ENCODE results near the gene LAIR1.
"Not testable (repeated sequence)": the region's sequence is repeated elsewhere in the genome, so short reads cannot be mapped to it uniquely, and the experiment has no call there.

The LAIR1 gene

GRCh38 chr19:54395685-54396084 is 31.0 kb upstream of the LAIR1 start:
- DNase-seq (ENCODE audit: low read depth, low spot score) = no peak
- Histone ChIP-seq H3K9me3 (ENCODE audit: control insufficient read depth, insufficient read depth, low read length) (no peaks in the 10 kb centered on the region), H3K4me1 (ENCODE audit: control insufficient read depth, insufficient read depth, low read length) (peaks cover 2% of the 10 kb centered on the region; the same call in 1 of the 2 replicates), H3K27ac (ENCODE audit: low read length) (no peak overlapping the region), H3K27me3 (ENCODE audit: control insufficient read depth, insufficient read depth, low read length) (no peaks in the 10 kb centered on the region), H3K36me3 (ENCODE audit: control insufficient read depth, insufficient read depth, low read length) (no peaks in the 10 kb centered on the region), H3K4me3 (ENCODE audit: low read length) (no peak overlapping the region)
- WGBS (ENCODE audit: insufficient coverage, insufficient read length) = no CpG with 5 or more reads among the region's 8 CpGs

- Histone ChIP-seq H3K9me3 (ENCODE audit: control insufficient read depth, insufficient read depth, low read length) (no peaks in the 10 kb centered on the region), H3K4me1 (ENCODE audit: control insufficient read depth, insufficient read depth, low read length) (peaks cover 2% of the 10 kb centered on the region; the same call in 1 of the 2 replicates), H3K27me3 (ENCODE audit: control insufficient read depth, insufficient read depth, low read length) (no peaks in the 10 kb centered on the region), H3K4me3 (ENCODE audit: low read length) (no peak overlapping the region), H3K36me3 (ENCODE audit: control insufficient read depth, insufficient read depth, low read length) (no peaks in the 10 kb centered on the region), H3K27ac (ENCODE audit: low read length) (no peak overlapping the region)
- no peak for DNase-seq (ENCODE audit: low read depth, low spot score)
- no CpG with 5 or more reads among the region's 16 CpGs for WGBS (ENCODE audit: insufficient coverage, insufficient read length)
Measured at GRCh38 chr19:54393381-54393780, 28.6 kb upstream of the LAIR1 start.

GRCh38 chr19:54392105-54392504 is 27.4 kb upstream of the LAIR1 start:
- H3K27me3 ChIP-seq (ENCODE audit: control insufficient read depth, insufficient read depth, low read length) = no peaks in the 10 kb centered on the region
- no peak overlapping the region for H3K4me3 ChIP-seq (ENCODE audit: low read length)
- peaks cover 2% of the 10 kb centered on the region; the same call in 1 of the 2 replicates for H3K4me1 ChIP-seq (ENCODE audit: control insufficient read depth, insufficient read depth, low read length)
- WGBS (ENCODE audit: insufficient coverage, insufficient read length) = no CpG with 5 or more reads among the region's 5 CpGs
- no peak overlapping the region for H3K27ac ChIP-seq (ENCODE audit: low read length)
- H3K9me3 ChIP-seq (ENCODE audit: control insufficient read depth, insufficient read depth, low read length) = no peaks in the 10 kb centered on the region
- DNase-seq (ENCODE audit: low read depth, low spot score) = no peak
- no peaks in the 10 kb centered on the region for H3K36me3 ChIP-seq (ENCODE audit: control insufficient read depth, insufficient read depth, low read length)

GRCh38 chr19:54391589-54392061 is 26.9 kb upstream of the LAIR1 start:
- Histone ChIP-seq H3K27ac (ENCODE audit: low read length) (no peak overlapping the region), H3K36me3 (ENCODE audit: control insufficient read depth, insufficient read depth, low read length) (no peaks in the 10 kb centered on the region), H3K27me3 (ENCODE audit: control insufficient read depth, insufficient read depth, low read length) (no peaks in the 10 kb centered on the region), H3K4me1 (ENCODE audit: control insufficient read depth, insufficient read depth, low read length) (peaks cover 2% of the 10 kb centered on the region; the same call in 1 of the 2 replicates), H3K4me3 (ENCODE audit: low read length) (no peak overlapping the region), H3K9me3 (ENCODE audit: control insufficient read depth, insufficient read depth, low read length) (no peaks in the 10 kb centered on the region)
- DNase-seq (ENCODE audit: low read depth, low spot score) = no peak
- no CpG with 5 or more reads among the region's 4 CpGs for WGBS (ENCODE audit: insufficient coverage, insufficient read length)

- no peaks in the 10 kb centered on the region for H3K9me3 ChIP-seq (ENCODE audit: control insufficient read depth, insufficient read depth, low read length)
- peaks cover 2% of the 10 kb centered on the region; the same call in 1 of the 2 replicates for H3K4me1 ChIP-seq (ENCODE audit: control insufficient read depth, insufficient read depth, low read length)
- H3K27me3 ChIP-seq (ENCODE audit: control insufficient read depth, insufficient read depth, low read length) = no peaks in the 10 kb centered on the region
- no CpG with 5 or more reads among the region's 7 CpGs for WGBS (ENCODE audit: insufficient coverage, insufficient read length)
- no peaks in the 10 kb centered on the region for H3K36me3 ChIP-seq (ENCODE audit: control insufficient read depth, insufficient read depth, low read length)
- H3K27ac ChIP-seq (ENCODE audit: low read length) = no peak overlapping the region
- DNase-seq (ENCODE audit: low read depth, low spot score) = peak; percentile 57
- H3K4me3 ChIP-seq (ENCODE audit: low read length) = no peak overlapping the region
Measured at GRCh38 chr19:54390942-54391577, 26.3 kb upstream of the LAIR1 start.

- Histone ChIP-seq H3K4me3 (ENCODE audit: low read length) (no peak overlapping the region), H3K27me3 (ENCODE audit: control insufficient read depth, insufficient read depth, low read length) (no peaks in the 10 kb centered on the region), H3K4me1 (ENCODE audit: control insufficient read depth, insufficient read depth, low read length) (peaks cover 2% of the 10 kb centered on the region; the same call in 1 of the 2 replicates), H3K27ac (ENCODE audit: low read length) (no peak overlapping the region), H3K36me3 (ENCODE audit: control insufficient read depth, insufficient read depth, low read length) (no peaks in the 10 kb centered on the region), H3K9me3 (ENCODE audit: control insufficient read depth, insufficient read depth, low read length) (no peaks in the 10 kb centered on the region)
- no peak for DNase-seq (ENCODE audit: low read depth, low spot score)
- no CpG with 5 or more reads among the region's 4 CpGs for WGBS (ENCODE audit: insufficient coverage, insufficient read length)
Measured at GRCh38 chr19:54389553-54389952, 24.8 kb upstream of the LAIR1 start.

- Histone ChIP-seq H3K27ac (ENCODE audit: low read length) (no peak overlapping the region), H3K4me3 (ENCODE audit: low read length) (no peak overlapping the region), H3K4me1 (ENCODE audit: control insufficient read depth, insufficient read depth, low read length) (peaks cover 2% of the 10 kb centered on the region; the same call in 1 of the 2 replicates)
Measured at GRCh38 chr19:54388802-54389139, 24.0 kb upstream of the LAIR1 start.

GRCh38 chr19:54387991-54388801 is 23.5 kb upstream of the LAIR1 start:
- Histone ChIP-seq H3K36me3 (ENCODE audit: control insufficient read depth, insufficient read depth, low read length) (no peaks in the 10 kb centered on the region), H3K4me1 (ENCODE audit: control insufficient read depth, insufficient read depth, low read length) (peaks cover 2% of the 10 kb centered on the region; the same call in 1 of the 2 replicates), H3K27ac (ENCODE audit: low read length) (no peak overlapping the region), H3K27me3 (ENCODE audit: control insufficient read depth, insufficient read depth, low read length) (no peaks in the 10 kb centered on the region), H3K9me3 (ENCODE audit: control insufficient read depth, insufficient read depth, low read length) (no peaks in the 10 kb centered on the region), H3K4me3 (ENCODE audit: low read length) (no peak overlapping the region)
- no CpG with 5 or more reads among the region's 36 CpGs for WGBS (ENCODE audit: insufficient coverage, insufficient read length)
- DNase-seq (ENCODE audit: low read depth, low spot score) = no peak

More at GRCh38 chr19:54388802-54389139, 24.0 kb upstream of the LAIR1 start:
- Histone ChIP-seq H3K27me3 (ENCODE audit: control insufficient read depth, insufficient read depth, low read length) (no peaks in the 10 kb centered on the region), H3K9me3 (ENCODE audit: control insufficient read depth, insufficient read depth, low read length) (no peaks in the 10 kb centered on the region), H3K36me3 (ENCODE audit: control insufficient read depth, insufficient read depth, low read length) (no peaks in the 10 kb centered on the region)
- no peak for DNase-seq (ENCODE audit: low read depth, low spot score)
- WGBS (ENCODE audit: insufficient coverage, insufficient read length) = no CpG with 5 or more reads among the region's 9 CpGs

GRCh38 chr19:54383330-54383729 is 18.6 kb upstream of the LAIR1 start:
- Histone ChIP-seq H3K9me3 (ENCODE audit: control insufficient read depth, insufficient read depth, low read length) (no peaks in the 10 kb centered on the region; the same call in 1 of the 2 replicates), H3K27ac (ENCODE audit: low read length) (no peak overlapping the region), H3K4me3 (ENCODE audit: low read length) (no peak overlapping the region), H3K27me3 (ENCODE audit: control insufficient read depth, insufficient read depth, low read length) (no peaks in the 10 kb centered on the region), H3K36me3 (ENCODE audit: control insufficient read depth, insufficient read depth, low read length) (no peaks in the 10 kb centered on the region), H3K4me1 (ENCODE audit: control insufficient read depth, insufficient read depth, low read length) (no peaks in the 10 kb centered on the region)
- DNase-seq (ENCODE audit: low read depth, low spot score) = no peak
- no CpG with 5 or more reads among the region's 4 CpGs for WGBS (ENCODE audit: insufficient coverage, insufficient read length)

GRCh38 chr19:54382041-54382440 is 17.3 kb upstream of the LAIR1 start:
- not testable (repeated sequence) for H3K27me3 ChIP-seq (ENCODE audit: control insufficient read depth, insufficient read depth, low read length); H3K4me1 ChIP-seq (ENCODE audit: control insufficient read depth, insufficient read depth, low read length); H3K36me3 ChIP-seq (ENCODE audit: control insufficient read depth, insufficient read depth, low read length); H3K9me3 ChIP-seq (ENCODE audit: control insufficient read depth, insufficient read depth, low read length); H3K4me3 ChIP-seq (ENCODE audit: low read length); H3K27ac ChIP-seq (ENCODE audit: low read length); DNase-seq (ENCODE audit: low read depth, low spot score)
- no CpG with 5 or more reads among the region's 13 CpGs for WGBS (ENCODE audit: insufficient coverage, insufficient read length)
